ENCODE measurements around the gene RGS1.
A peak's percentile ranks its signal among the peaks of the same experiment; 100 is the strongest.

RGS1 gene

DNA sequence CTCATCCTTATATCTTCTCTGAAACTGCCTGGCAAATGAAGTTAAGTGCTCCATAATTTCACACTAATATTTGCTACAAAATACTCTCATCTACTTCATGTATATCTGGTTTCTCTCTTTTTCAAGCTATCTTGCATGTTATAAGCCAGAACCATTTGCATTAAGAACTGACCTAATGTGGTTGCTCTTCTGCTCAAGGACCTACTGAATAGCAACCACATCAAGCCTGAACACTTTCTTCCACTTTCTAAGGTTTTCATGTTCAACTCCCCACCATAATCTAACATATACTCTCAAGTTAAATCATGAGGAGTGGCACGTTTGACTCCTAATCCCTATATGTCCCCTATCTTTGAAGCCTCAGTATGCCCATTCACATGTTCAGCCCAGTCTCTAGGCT, 27.2 kb downstream of the RGS1 start:
- Mint-ChIP-seq H3K27ac (no peak overlapping the region), H3K9me3 (no peaks in the 10 kb centered on the region), H3K36me3 (ENCODE audit: low read depth) (no peaks in the 10 kb centered on the region), H3K27me3 (peaks cover 14% of the 10 kb centered on the region), H3K4me1 (ENCODE audit: low read depth) (peaks cover 21% of the 10 kb centered on the region), H3K4me3 (no peak overlapping the region)
- intact Hi-C loops (cut with micrococcal nuclease) = no loop called here

GRCh38 chr1:192603218-192603787, 27.7 kb downstream of the RGS1 start:
- no peak overlapping the region for H3K27ac Mint-ChIP-seq

DNA sequence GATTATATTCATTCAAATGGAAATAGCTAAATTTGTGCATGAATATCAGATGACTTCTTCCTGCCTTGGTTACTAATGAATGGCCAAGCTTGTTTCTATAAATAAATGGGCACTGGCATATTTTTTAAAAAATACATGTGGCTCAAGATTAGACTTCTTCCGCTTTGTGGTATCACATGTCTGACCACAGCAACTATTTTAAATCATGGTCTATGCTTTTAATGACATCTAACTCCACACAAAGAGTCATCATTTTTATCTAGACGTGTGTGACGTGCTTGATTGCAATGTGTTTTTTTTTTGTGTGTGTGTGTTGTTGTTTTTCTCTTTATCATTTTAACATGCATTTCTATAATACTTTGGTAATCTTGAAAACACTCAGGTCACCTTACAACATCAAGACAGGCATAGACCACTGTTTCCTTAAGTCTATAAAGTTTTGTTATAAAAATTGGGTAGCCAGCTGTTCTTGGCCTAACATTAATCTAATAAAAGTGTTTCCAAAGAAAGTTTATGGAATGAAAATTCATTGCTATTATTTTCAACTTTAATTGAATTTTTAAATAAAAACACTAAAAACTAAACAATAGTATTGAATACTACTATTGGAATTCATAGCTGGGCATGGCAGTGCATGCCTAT, 29.5 kb downstream of the RGS1 start:
- intact Hi-C loops (cut with micrococcal nuclease) = no loop called here
- Mint-ChIP-seq H3K9me3 (no peaks in the 10 kb centered on the region), H3K36me3 (ENCODE audit: low read depth) (no peaks in the 10 kb centered on the region), H3K27ac (peak overlapping the region; percentile 48), H3K27me3 (peaks cover 14% of the 10 kb centered on the region), H3K4me3 (no peak overlapping the region), H3K4me1 (ENCODE audit: low read depth) (peaks cover 35% of the 10 kb centered on the region)

More at GRCh38 chr1:192603218-192603787, 27.7 kb downstream of the RGS1 start:
- Mint-ChIP-seq H3K9me3 (no peaks in the 10 kb centered on the region), H3K36me3 (ENCODE audit: low read depth) (no peaks in the 10 kb centered on the region), H3K27me3 (peaks cover 14% of the 10 kb centered on the region), H3K4me3 (no peak overlapping the region), H3K4me1 (ENCODE audit: low read depth) (peaks cover 21% of the 10 kb centered on the region)
- intact Hi-C loops (cut with micrococcal nuclease) = no loop called here

- peak overlapping the region; percentile 56 for H3K27ac Mint-ChIP-seq
- intact Hi-C loops (cut with micrococcal nuclease) = loop anchor here (1.0 to 2.0 kb wide), 3 partner anchors 28 to 202 kb away; no protein-coding TSS in a partner anchor
- H3K4me1 Mint-ChIP-seq (ENCODE audit: low read depth) = peaks cover 21% of the 10 kb centered on the region
Measured at GRCh38 chr1:192608671-192609070, 33.1 kb downstream of the RGS1 start.

GRCh38 chr1:192609110-192610079, 33.8 kb downstream of the RGS1 start:
- H3K4me1 Mint-ChIP-seq (ENCODE audit: low read depth) = peaks cover 21% of the 10 kb centered on the region
- H3K9me3 Mint-ChIP-seq = no peaks in the 10 kb centered on the region
- no peaks in the 10 kb centered on the region for H3K36me3 Mint-ChIP-seq (ENCODE audit: low read depth)
- intact Hi-C loops (cut with micrococcal nuclease) = loop anchor here (1.0 to 10.0 kb wide), 4 partner anchors 29 to 415 kb away; no protein-coding TSS in a partner anchor
- peak overlapping the region; percentile 9 for H3K4me3 Mint-ChIP-seq
- peaks cover 10% of the 10 kb centered on the region for H3K27me3 Mint-ChIP-seq
- H3K27ac Mint-ChIP-seq = peak overlapping the region; percentile 56

More at GRCh38 chr1:192608671-192609070, 33.1 kb downstream of the RGS1 start:
- Mint-ChIP-seq H3K27me3 (peaks cover 10% of the 10 kb centered on the region), H3K4me3 (no peak overlapping the region), H3K9me3 (no peaks in the 10 kb centered on the region), H3K36me3 (ENCODE audit: low read depth) (no peaks in the 10 kb centered on the region)

- intact Hi-C loops (cut with micrococcal nuclease) = loop anchor here (10.0 kb wide), 1 partner anchor 414 kb away; no protein-coding TSS in a partner anchor
- Mint-ChIP-seq H3K9me3 (no peaks in the 10 kb centered on the region), H3K36me3 (ENCODE audit: low read depth) (no peaks in the 10 kb centered on the region), H3K27me3 (peaks cover 10% of the 10 kb centered on the region), H3K4me3 (no peak overlapping the region), H3K4me1 (ENCODE audit: low read depth) (peaks cover 21% of the 10 kb centered on the region), H3K27ac (no peak overlapping the region)
Measured at GRCh38 chr1:192610112-192610889, 34.7 kb downstream of the RGS1 start.

GRCh38 chr1:192615055-192615454, 39.5 kb downstream of the RGS1 start:
- intact Hi-C loops (cut with micrococcal nuclease) = loop anchor here (10.0 kb wide), 1 partner anchor 410 kb away; no protein-coding TSS in a partner anchor

GRCh38 chr1:192620071-192620635, 44.6 kb downstream of the RGS1 start:
- intact Hi-C loops (cut with micrococcal nuclease) = no loop called here
- H3K36me3 Mint-ChIP-seq (ENCODE audit: low read depth) = no peaks in the 10 kb centered on the region
- no peak overlapping the region for H3K4me3 Mint-ChIP-seq
- H3K27me3 Mint-ChIP-seq = no peaks in the 10 kb centered on the region
- no peaks in the 10 kb centered on the region for H3K4me1 Mint-ChIP-seq (ENCODE audit: low read depth)
- no peaks in the 10 kb centered on the region for H3K9me3 Mint-ChIP-seq
- H3K27ac Mint-ChIP-seq = no peak overlapping the region

More at GRCh38 chr1:192615055-192615454, 39.5 kb downstream of the RGS1 start:
- H3K9me3 Mint-ChIP-seq = no peaks in the 10 kb centered on the region
- H3K4me1 Mint-ChIP-seq (ENCODE audit: low read depth) = no peaks in the 10 kb centered on the region
- no peak overlapping the region for H3K4me3 Mint-ChIP-seq
- H3K27me3 Mint-ChIP-seq = no peaks in the 10 kb centered on the region
- no peaks in the 10 kb centered on the region for H3K36me3 Mint-ChIP-seq (ENCODE audit: low read depth)
- H3K27ac Mint-ChIP-seq = no peak overlapping the region

GRCh38 chr1:192626366-192627179, 51.0 kb downstream of the RGS1 start:
- Mint-ChIP-seq H3K4me3 (no peak overlapping the region), H3K27me3 (no peaks in the 10 kb centered on the region), H3K27ac (no peak overlapping the region), H3K36me3 (ENCODE audit: low read depth) (no peaks in the 10 kb centered on the region), H3K4me1 (ENCODE audit: low read depth) (no peaks in the 10 kb centered on the region), H3K9me3 (no peaks in the 10 kb centered on the region)
- intact Hi-C loops (cut with micrococcal nuclease) = no loop called here

DNA sequence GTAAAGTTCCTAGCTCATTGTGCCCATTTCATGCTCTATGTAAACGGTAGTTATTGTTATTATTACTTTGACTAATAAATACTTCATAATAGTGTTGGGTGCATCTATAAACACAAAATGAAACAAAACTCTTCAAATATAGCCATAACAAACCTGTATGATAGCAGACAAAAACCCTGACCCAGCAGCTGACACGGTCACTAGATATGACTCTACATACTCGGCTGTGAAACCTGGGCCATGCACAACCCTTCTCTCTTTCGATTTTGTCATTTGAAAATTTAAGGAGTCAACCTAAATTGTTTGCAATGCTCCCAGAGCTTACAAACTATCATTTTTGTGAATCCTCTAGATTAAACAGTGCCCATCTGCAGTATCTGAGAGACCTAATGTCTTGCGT, 52.3 kb downstream of the RGS1 start:
- Mint-ChIP-seq H3K4me3 (no peak overlapping the region), H3K9me3 (no peaks in the 10 kb centered on the region), H3K27ac (no peak overlapping the region), H3K36me3 (ENCODE audit: low read depth) (no peaks in the 10 kb centered on the region), H3K4me1 (ENCODE audit: low read depth) (no peaks in the 10 kb centered on the region), H3K27me3 (no peaks in the 10 kb centered on the region)
- intact Hi-C loops (cut with micrococcal nuclease) = no loop called here

GRCh38 chr1:192628396-192629057, 53.0 kb downstream of the RGS1 start:
- no peak overlapping the region for H3K4me3 Mint-ChIP-seq
- no peaks in the 10 kb centered on the region for H3K27me3 Mint-ChIP-seq

DNA sequence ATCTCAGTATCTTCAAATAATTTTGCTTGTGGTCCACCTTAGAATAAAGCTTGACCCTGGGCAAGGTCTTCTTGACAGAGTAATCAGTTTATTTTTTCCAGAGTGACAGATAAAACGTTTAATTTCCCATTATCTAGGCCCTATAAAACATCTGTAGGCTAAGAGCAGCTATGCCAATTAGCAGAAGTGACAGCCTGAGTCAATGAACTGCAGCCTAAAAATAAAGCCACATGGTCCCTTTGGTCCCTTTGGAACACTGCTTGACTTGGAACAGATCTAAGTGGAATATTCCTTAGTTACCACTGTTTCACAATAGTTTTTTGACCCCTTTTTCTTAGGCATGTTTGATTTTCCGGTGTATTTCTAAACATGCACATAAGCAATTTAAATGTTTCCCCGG, 54.0 kb downstream of the RGS1 start:
- H3K36me3 Mint-ChIP-seq (ENCODE audit: low read depth) = no peaks in the 10 kb centered on the region
- no peaks in the 10 kb centered on the region for H3K9me3 Mint-ChIP-seq
- H3K27me3 Mint-ChIP-seq = no peaks in the 10 kb centered on the region
- H3K4me1 Mint-ChIP-seq (ENCODE audit: low read depth) = no peaks in the 10 kb centered on the region
- H3K4me3 Mint-ChIP-seq = no peak overlapping the region
- intact Hi-C loops (cut with micrococcal nuclease) = no loop called here
- H3K27ac Mint-ChIP-seq = no peak overlapping the region

More at GRCh38 chr1:192628396-192629057, 53.0 kb downstream of the RGS1 start:
- Mint-ChIP-seq H3K27ac (no peak overlapping the region), H3K36me3 (ENCODE audit: low read depth) (no peaks in the 10 kb centered on the region), H3K9me3 (no peaks in the 10 kb centered on the region), H3K4me1 (ENCODE audit: low read depth) (no peaks in the 10 kb centered on the region)
- intact Hi-C loops (cut with micrococcal nuclease) = no loop called here

Data from dendritic cell treated with granulocyte-macrophage colony-stimulating factor and Interleukin-4, amounts not matched to agents 40 ng/mL and 50 ng/mL, for 4 days (primary cell).